MM.1S (cell line): ENCODE data around the gene NUP62.
"Not testable (repeated sequence)": the region's sequence is repeated elsewhere in the genome, so short reads cannot be mapped to it uniquely, and the experiment has no call there.

ENCODE experiments used
- DNase-seq: peaks from one replicate; pipeline ENCODE4 v3.0.0-alpha.2; 2015
- H2AFZ ChIP-seq: fragments of 300-600 bp; sonication (generic); 2 replicates; pipeline ENCODE4 v1.6.0; 2016; ENCODE audit warnings: antibody characterized with exemption, low read length
- H3F3A ChIP-seq: fragments of 300-600 bp; sonication (generic); 2 replicates; pipeline ENCODE4 v1.6.1; 2016; ENCODE audit warnings: mild to moderate bottlenecking, antibody characterized with exemption, low read length, moderate library complexity, mixed read lengths; ENCODE audit not compliant: insufficient read depth
- H3K27ac ChIP-seq: fragments of 300-600 bp; sonication (generic); 2 replicates; pipeline ENCODE4 v1.5.1; 2016; ENCODE audit warnings: mild to moderate bottlenecking, low read length
- H3K27me3 ChIP-seq: fragments of 300-600 bp; sonication (generic); replicated peaks from 2 replicates; pipeline ENCODE4 v1.6.0; 2016; ENCODE audit warnings: low read length; ENCODE audit not compliant: insufficient read depth
- H3K36me3 ChIP-seq: fragments of 300-600 bp; sonication (generic); replicated peaks from 2 replicates; pipeline ENCODE4 v1.6.1; 2016; ENCODE audit warnings: mild to moderate bottlenecking, low read length, mixed read lengths; ENCODE audit not compliant: insufficient read depth
- H3K4me1 ChIP-seq: fragments of 300-600 bp; sonication (generic); 2 replicates; pipeline ENCODE4 v1.6.1; 2016; ENCODE audit warnings: low read length, mixed read lengths
- H3K4me2 ChIP-seq: fragments of 300-600 bp; sonication (generic); 2 replicates; pipeline ENCODE4 v1.6.0; 2016; ENCODE audit warnings: low read depth, low read length
- H3K4me3 ChIP-seq: fragments of 300-600 bp; sonication (generic); 2 replicates; pipeline ENCODE4 v1.5.1; 2016; ENCODE audit warnings: low read length, mixed read lengths
- H3K79me2 ChIP-seq: fragments of 300-600 bp; sonication (generic); 2 replicates; pipeline ENCODE4 v1.6.1; 2016; ENCODE audit warnings: mixed run types, low read length, mixed read lengths
- H3K9ac ChIP-seq: fragments of 300-600 bp; sonication (generic); 2 replicates; pipeline ENCODE4 v1.6.1; 2016; ENCODE audit warnings: low read length, mixed read lengths
- H3K9me2 ChIP-seq: fragments of 300-600 bp; sonication (generic); replicated peaks from 2 replicates; pipeline ENCODE4 v1.6.1; 2016; ENCODE audit warnings: mild to moderate bottlenecking, low read length, mixed read lengths; ENCODE audit not compliant: insufficient read depth
- H3K9me3 ChIP-seq: fragments of 300-600 bp; sonication (generic); replicated peaks from 2 replicates; pipeline ENCODE4 v1.6.1; 2016; ENCODE audit warnings: mild to moderate bottlenecking, low read length, mixed read lengths; ENCODE audit not compliant: insufficient read depth
- H4K20me1 ChIP-seq: fragments of 300-600 bp; sonication (generic); 2 replicates; pipeline ENCODE4 v1.6.1; 2016; ENCODE audit warnings: mild to moderate bottlenecking, low read length, moderate library complexity, mixed read lengths; ENCODE audit not compliant: insufficient read depth
- CTCF ChIP-seq: fragments of 300-600 bp; sonication (generic); IDR thresholded peaks from 2 replicates; pipeline ENCODE4 v1.5.1; 2016; ENCODE audit warnings: antibody characterized with exemption, low read length, mixed read lengths
- EZH2 ChIP-seq: fragments of 300-600 bp; sonication (generic); optimal IDR thresholded peaks from 2 replicates; pipeline ENCODE3; 2017; ENCODE audit warnings: low read depth, mild to moderate bottlenecking, antibody characterized with exemption, low read length, mixed read lengths
- EZH2phosphoT487 ChIP-seq: fragments of 300-600 bp; sonication (generic); IDR thresholded peaks from 2 replicates; pipeline ENCODE4 v1.6.1; 2018; ENCODE audit warnings: antibody characterized with exemption, low read length

The NUP62 gene

GRCh38 chr19:49972841-49973240 lies 43.5 kb upstream of the NUP62 start:
- H3K9me2 ChIP-seq, result no peaks in the 10 kb centered on the region
- no peak overlapping the region for H2AFZ ChIP-seq
- no peak for DNase-seq
- no peaks in the 10 kb centered on the region for H3K4me1 ChIP-seq
- no peaks in the 10 kb centered on the region for H4K20me1 ChIP-seq
- H3K4me2 ChIP-seq, result no peak overlapping the region
- no peaks in the 10 kb centered on the region for H3K36me3 ChIP-seq
- H3K27ac ChIP-seq, result no peak overlapping the region
- no peak overlapping the region for H3K9ac ChIP-seq
- no peaks in the 10 kb centered on the region for H3K27me3 ChIP-seq
- no peaks in the 10 kb centered on the region for H3K79me2 ChIP-seq
- no peak overlapping the region for H3K4me3 ChIP-seq
- H3K9me3 ChIP-seq, result no peaks in the 10 kb centered on the region
- TF ChIP-seq EZH2phosphoT487 (no peak), CTCF (no peak), EZH2 (no peak)
- no peaks in the 10 kb centered on the region for H3F3A ChIP-seq

- no peak for DNase-seq
- no peak overlapping the region for H3K4me3 ChIP-seq
- H3K9me2 ChIP-seq, result no peaks in the 10 kb centered on the region
- peaks cover 2% of the 10 kb centered on the region; the same call in 1 of the 2 replicates for H3K4me1 ChIP-seq
- H3K79me2 ChIP-seq, result no peaks in the 10 kb centered on the region
- H4K20me1 ChIP-seq, result no peaks in the 10 kb centered on the region
- H3K27me3 ChIP-seq, result no peaks in the 10 kb centered on the region
- no peaks in the 10 kb centered on the region for H3K9me3 ChIP-seq
- no peaks in the 10 kb centered on the region for H3K36me3 ChIP-seq
- no peak overlapping the region for H3K9ac ChIP-seq
- no peak overlapping the region for H2AFZ ChIP-seq
- TF ChIP-seq EZH2 (no peak), EZH2phosphoT487 (no peak), CTCF (no peak)
- no peak overlapping the region for H3K4me2 ChIP-seq
- no peak overlapping the region for H3K27ac ChIP-seq
- no peaks in the 10 kb centered on the region for H3F3A ChIP-seq
Measured at GRCh38 chr19:49971991-49972411, 42.7 kb upstream of the NUP62 start.

- not testable (repeated sequence) for H3K4me3 ChIP-seq, H3K36me3 ChIP-seq, H3K27me3 ChIP-seq, H3K4me2 ChIP-seq, H4K20me1 ChIP-seq, H3F3A ChIP-seq, H2AFZ ChIP-seq, H3K79me2 ChIP-seq, H3K9ac ChIP-seq, H3K9me2 ChIP-seq, DNase-seq, H3K27ac ChIP-seq, H3K9me3 ChIP-seq
- H3K4me1 ChIP-seq, result peaks cover 14% of the 10 kb centered on the region
Measured at GRCh38 chr19:49969355-49969754, 40.1 kb upstream of the NUP62 start.

- peaks cover 9% of the 10 kb centered on the region for H3F3A ChIP-seq
- DNase-seq, result no peak
- no peaks in the 10 kb centered on the region for H3K79me2 ChIP-seq
- H3K4me3 ChIP-seq, result no peak overlapping the region
- H3K4me2 ChIP-seq, result no peak overlapping the region
- H2AFZ ChIP-seq, result no peak overlapping the region
- H3K9me2 ChIP-seq, result no peaks in the 10 kb centered on the region
- TF ChIP-seq EZH2, result no peak
- TF ChIP-seq CTCF, result no peak
- no peak for TF ChIP-seq EZH2phosphoT487
- peaks cover 14% of the 10 kb centered on the region for H3K4me1 ChIP-seq
- no peak overlapping the region for H3K9ac ChIP-seq
- no peaks in the 10 kb centered on the region for H4K20me1 ChIP-seq
- H3K36me3 ChIP-seq, result no peaks in the 10 kb centered on the region
- H3K9me3 ChIP-seq, result no peaks in the 10 kb centered on the region
- no peak overlapping the region for H3K27ac ChIP-seq
- no peaks in the 10 kb centered on the region for H3K27me3 ChIP-seq
Measured at GRCh38 chr19:49968279-49968922, 39.1 kb upstream of the NUP62 start.

- H3K27me3 ChIP-seq, H3K9me3 ChIP-seq, H3K27ac ChIP-seq, H4K20me1 ChIP-seq, DNase-seq, H3K4me1 ChIP-seq, H3F3A ChIP-seq, H3K79me2 ChIP-seq, H3K9ac ChIP-seq, H2AFZ ChIP-seq, H3K4me3 ChIP-seq, H3K9me2 ChIP-seq, H3K4me2 ChIP-seq, H3K36me3 ChIP-seq: not testable (repeated sequence)
Measured at GRCh38 chr19:49960980-49961379, 31.7 kb upstream of the NUP62 start, which contains the start of gene SIGLEC11. SIGLEC11 (minus strand) TSS chr19:49961172; CDS start chr19:49961081, 91 bp downstream.
